Astrocyte (in vitro differentiated cells and primary cell): ENCODE measurements around the gene CD48. TPM values are rescaled to one million over a fixed set of nuclear protein-coding genes. Genes with fewer than 3 reads are reported as not detected.

ENCODE experiments used
- DNase-seq: peaks from one replicate; pipeline ENCODE4 v3.0.0-alpha.2; 2010; ENCODE audit warnings: low read depth
- FAIRE-seq: peaks from 2 replicates; lab custom pipeline; 2011; peaks lifted over from hg19 to GRCh38; lab: Jason Lieb, UNC
- H2AFZ ChIP-seq: 2 replicates; pipeline ENCODE4 v1.6.0; 2012; ENCODE audit warnings: low read depth, low read length, inconsistent platforms
- H3K27ac ChIP-seq: 2 replicates; pipeline ENCODE4 v1.5.1; 2011; ENCODE audit warnings: low read depth, low read length, inconsistent platforms
- H3K27me3 ChIP-seq: 2 replicates; pipeline ENCODE4 v1.6.0; 2011; ENCODE audit warnings: low read length, inconsistent platforms; ENCODE audit not compliant: insufficient read depth
- H3K36me3 ChIP-seq: 2 replicates; pipeline ENCODE4 v1.5.1; 2011; ENCODE audit warnings: low read length, inconsistent platforms; ENCODE audit not compliant: insufficient read depth
- H3K4me1 ChIP-seq: 2 replicates; pipeline ENCODE4 v1.5.1; 2011; ENCODE audit warnings: low read length, inconsistent platforms; ENCODE audit not compliant: insufficient read depth
- H3K4me2 ChIP-seq: 2 replicates; pipeline ENCODE4 v1.6.0; 2012; ENCODE audit warnings: low read length, inconsistent platforms
- H3K4me3 ChIP-seq: 2 replicates; pipeline ENCODE4 v1.5.1; 2011; ENCODE audit warnings: low read depth, mild to moderate bottlenecking, low read length, inconsistent platforms; ENCODE audit not compliant: insufficient read depth
- H3K79me2 ChIP-seq: 2 replicates; pipeline ENCODE4 v1.6.0; 2012; ENCODE audit warnings: mild to moderate bottlenecking, low read length, inconsistent platforms; ENCODE audit not compliant: insufficient read depth
- H3K9ac ChIP-seq: 2 replicates; pipeline ENCODE4 v1.6.0; 2012; ENCODE audit warnings: mild to moderate bottlenecking, low read length, inconsistent platforms
- H3K9me3 ChIP-seq: 2 replicates; pipeline ENCODE4 v1.5.1; 2012; ENCODE audit warnings: low read depth, mild to moderate bottlenecking, low read length, inconsistent platforms; ENCODE audit not compliant: insufficient read depth
- H4K20me1 ChIP-seq: 2 replicates; pipeline ENCODE4 v1.6.0; 2012; ENCODE audit warnings: low read length, inconsistent platforms; ENCODE audit not compliant: insufficient read depth
- H3K27ac Mint-ChIP-seq: one replicate; pipeline ENCODE4 v1.8.0; 2021; ENCODE audit warnings: mild to moderate bottlenecking, mixed read lengths; ENCODE audit not compliant: unreplicated experiment
- H3K27me3 Mint-ChIP-seq: one replicate; pipeline ENCODE4 v1.8.0; 2021; ENCODE audit warnings: low read depth, mixed read lengths; ENCODE audit not compliant: unreplicated experiment
- H3K36me3 Mint-ChIP-seq: one replicate; pipeline ENCODE4 v1.8.0; 2021; ENCODE audit warnings: low read depth, mixed read lengths; ENCODE audit not compliant: unreplicated experiment
- H3K4me1 Mint-ChIP-seq: one replicate; pipeline ENCODE4 v1.8.0; 2021; ENCODE audit warnings: low read depth, mixed read lengths; ENCODE audit not compliant: unreplicated experiment
- H3K4me3 Mint-ChIP-seq: one replicate; pipeline ENCODE4 v1.8.0; 2021; ENCODE audit warnings: mild to moderate bottlenecking, moderate library complexity, mixed read lengths; ENCODE audit not compliant: unreplicated experiment
- H3K9me3 Mint-ChIP-seq: one replicate; pipeline ENCODE4 v1.8.0; 2021; ENCODE audit warnings: mild to moderate bottlenecking, mixed read lengths; ENCODE audit not compliant: unreplicated experiment
- EZH2 ChIP-seq: IDR thresholded peaks from 2 replicates; pipeline ENCODE4 v1.6.1; 2012; ENCODE audit warnings: mild to moderate bottlenecking, low read length, inconsistent platforms; ENCODE audit not compliant: insufficient read depth
- total RNA-seq: library from RNA; stranded (reverse); gene quantifications from 2 replicates; pipeline ENCODE4 v1.2.1, GENCODE V29; 2021
- TF ChIP-seq, protein P1 (sequence below): IDR thresholded peaks from 2 replicates; pipeline ENCODE4 v1.5.1; 2011; ENCODE audit warnings: low read depth, mild to moderate bottlenecking, inconsistent platforms, low read length, moderate library complexity; ENCODE audit not compliant: insufficient read depth

Gene CD48
- total RNA-seq, 1 donor from 2014 or later, result not detected

DNA sequence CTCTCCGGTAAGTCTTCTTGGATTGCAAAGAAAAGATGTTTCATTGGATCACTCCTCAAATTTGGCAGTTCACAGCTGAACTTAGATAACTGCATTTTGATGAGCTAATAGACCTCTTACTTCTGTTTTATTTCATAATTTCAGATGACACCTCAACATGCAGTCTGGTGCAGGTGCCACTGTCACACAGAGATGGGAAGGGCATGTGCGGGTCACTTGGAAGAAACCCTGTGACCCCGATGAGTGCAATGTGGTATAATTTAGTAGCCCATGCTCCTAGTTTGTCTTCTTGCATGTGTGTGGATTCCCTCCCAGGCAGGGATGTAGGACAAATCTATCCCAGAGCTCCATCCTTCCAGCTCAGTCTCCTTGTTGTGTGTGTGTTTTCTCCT is 64.3 kb downstream of the CD48 start:
- Mint-ChIP-seq H3K27ac (no peak overlapping the region), H3K27me3 (peaks cover 16% of the 10 kb centered on the region), H3K36me3 (no peaks in the 10 kb centered on the region), H3K4me3 (no peak overlapping the region), H3K4me1 (peaks cover 14% of the 10 kb centered on the region), H3K9me3 (no peaks in the 10 kb centered on the region)
- Histone ChIP-seq H3K9ac (no peak overlapping the region), H3K4me1 (no peaks in the 10 kb centered on the region), H3K36me3 (no peaks in the 10 kb centered on the region), H3K4me3 (no peak overlapping the region), H3K79me2 (no peaks in the 10 kb centered on the region), H3K27me3 (no peaks in the 10 kb centered on the region), H3K9me3 (no peaks in the 10 kb centered on the region), H3K27ac (no peak overlapping the region), H4K20me1 (no peaks in the 10 kb centered on the region), H3K4me2 (no peak overlapping the region), H2AFZ (no peak overlapping the region)
- no peak for TF ChIP-seq EZH2
- TF ChIP-seq, protein P1, sequence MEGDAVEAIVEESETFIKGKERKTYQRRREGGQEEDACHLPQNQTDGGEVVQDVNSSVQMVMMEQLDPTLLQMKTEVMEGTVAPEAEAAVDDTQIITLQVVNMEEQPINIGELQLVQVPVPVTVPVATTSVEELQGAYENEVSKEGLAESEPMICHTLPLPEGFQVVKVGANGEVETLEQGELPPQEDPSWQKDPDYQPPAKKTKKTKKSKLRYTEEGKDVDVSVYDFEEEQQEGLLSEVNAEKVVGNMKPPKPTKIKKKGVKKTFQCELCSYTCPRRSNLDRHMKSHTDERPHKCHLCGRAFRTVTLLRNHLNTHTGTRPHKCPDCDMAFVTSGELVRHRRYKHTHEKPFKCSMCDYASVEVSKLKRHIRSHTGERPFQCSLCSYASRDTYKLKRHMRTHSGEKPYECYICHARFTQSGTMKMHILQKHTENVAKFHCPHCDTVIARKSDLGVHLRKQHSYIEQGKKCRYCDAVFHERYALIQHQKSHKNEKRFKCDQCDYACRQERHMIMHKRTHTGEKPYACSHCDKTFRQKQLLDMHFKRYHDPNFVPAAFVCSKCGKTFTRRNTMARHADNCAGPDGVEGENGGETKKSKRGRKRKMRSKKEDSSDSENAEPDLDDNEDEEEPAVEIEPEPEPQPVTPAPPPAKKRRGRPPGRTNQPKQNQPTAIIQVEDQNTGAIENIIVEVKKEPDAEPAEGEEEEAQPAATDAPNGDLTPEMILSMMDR, result no peak
- FAIRE-seq, result no peak
- DNase-seq, result no peak

DNA sequence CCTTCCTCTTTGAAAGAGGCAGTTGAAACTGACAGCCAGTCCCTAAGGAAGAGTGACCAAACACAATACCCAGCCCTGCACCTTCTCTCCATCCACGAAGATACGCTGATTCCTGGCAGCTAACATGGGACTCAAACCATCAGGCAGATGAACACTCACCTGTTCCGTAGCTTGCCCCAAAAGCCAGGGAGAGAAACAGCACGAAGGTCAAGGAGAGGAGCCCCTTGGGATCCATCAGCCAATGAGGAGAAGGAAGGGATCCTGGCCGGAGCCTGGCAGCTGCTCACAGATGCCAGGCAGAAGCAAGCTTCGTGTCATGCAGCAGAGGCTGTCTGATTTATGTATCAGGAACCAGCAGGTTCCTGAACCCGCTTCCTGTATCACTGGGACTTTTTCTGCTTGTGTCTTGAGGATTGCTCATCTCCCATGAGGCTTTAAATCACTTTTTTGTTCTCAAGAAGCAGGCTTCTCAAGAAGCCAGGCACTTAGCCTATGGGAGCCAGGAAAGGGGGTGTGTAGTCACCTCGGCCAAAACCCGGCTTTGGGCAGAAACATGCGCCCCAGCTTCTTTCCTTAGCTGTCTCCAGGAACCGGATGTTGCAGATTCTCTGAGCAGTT is 64.8 kb downstream of the CD48 start, which contains the start of gene SLAMF1:
TSS of gene SLAMF1 (minus strand) at position 334 of the 618 bp plus-strand sequence. CDS start at position 235, 99 bp downstream.
- Histone ChIP-seq H3K4me3 (no peak within 1 kb of the TSS), H3K79me2 (no peaks in the 10 kb centered on the region), H3K9me3 (no peaks in the 10 kb centered on the region), H3K4me2 (no peak within 1 kb of the TSS), H3K27ac (no peak within 1 kb of the TSS), H2AFZ (no peak within 1 kb of the TSS), H3K36me3 (no peaks in the 10 kb centered on the region), H4K20me1 (no peaks in the 10 kb centered on the region), H3K4me1 (no peaks in the 10 kb centered on the region), H3K27me3 (no peaks in the 10 kb centered on the region), H3K9ac (no peak within 1 kb of the TSS)
- Mint-ChIP-seq H3K27ac (no peak within 1 kb of the TSS), H3K4me3 (no peak within 1 kb of the TSS), H3K27me3 (peaks cover 16% of the 10 kb centered on the region), H3K4me1 (peaks cover 9% of the 10 kb centered on the region), H3K36me3 (no peaks in the 10 kb centered on the region), H3K9me3 (no peaks in the 10 kb centered on the region)
- DNase-seq (no peak), FAIRE-seq (no peak)
- TF ChIP-seq, protein P1, result no peak
- TF ChIP-seq EZH2, result no peak

DNA sequence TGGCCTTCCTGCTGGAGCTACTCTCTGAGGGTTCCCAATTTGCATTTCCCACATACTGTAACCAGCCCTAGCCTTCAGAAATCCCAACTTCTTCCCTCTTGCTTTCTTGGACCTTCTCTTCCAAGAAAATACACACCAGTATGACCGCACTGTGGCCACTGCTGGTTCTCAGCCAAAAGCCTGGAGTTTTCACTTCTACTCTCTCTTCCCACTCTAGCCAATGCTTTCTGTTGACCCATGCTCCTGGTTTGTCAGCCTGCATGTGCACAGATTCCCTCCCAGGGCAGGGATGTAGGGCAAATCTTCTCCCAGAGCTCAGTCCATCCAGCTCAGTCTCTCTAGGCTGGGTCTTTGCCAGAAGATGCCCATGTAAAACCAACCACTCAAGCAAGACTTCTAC is 65.4 kb downstream of the CD48 start:
- Mint-ChIP-seq H3K4me1 (peaks cover 6% of the 10 kb centered on the region), H3K36me3 (no peaks in the 10 kb centered on the region), H3K27ac (no peak overlapping the region), H3K27me3 (peaks cover 16% of the 10 kb centered on the region), H3K9me3 (no peaks in the 10 kb centered on the region), H3K4me3 (no peak overlapping the region)
- H3K9ac ChIP-seq, result no peak overlapping the region
- no peak for TF ChIP-seq EZH2
- TF ChIP-seq, protein P1, result no peak
- H3K4me2 ChIP-seq, result no peak overlapping the region
- no peak overlapping the region for H3K27ac ChIP-seq
- no peaks in the 10 kb centered on the region for H4K20me1 ChIP-seq
- no peaks in the 10 kb centered on the region for H3K9me3 ChIP-seq
- H3K4me1 ChIP-seq, result no peaks in the 10 kb centered on the region
- no peak overlapping the region for H3K4me3 ChIP-seq
- no peak for DNase-seq
- FAIRE-seq, result no peak
- H3K79me2 ChIP-seq, result no peaks in the 10 kb centered on the region
- H3K36me3 ChIP-seq, result no peaks in the 10 kb centered on the region
- H2AFZ ChIP-seq, result no peak overlapping the region
- H3K27me3 ChIP-seq, result no peaks in the 10 kb centered on the region
